Femur (tissue), 1 donor: ENCODE measurements around the gene FAM171A1.

ENCODE experiments used
- DNase-seq: peaks from one replicate; pipeline ENCODE4 v3.0.0-alpha.2; 2017

Gene FAM171A1

DNA sequence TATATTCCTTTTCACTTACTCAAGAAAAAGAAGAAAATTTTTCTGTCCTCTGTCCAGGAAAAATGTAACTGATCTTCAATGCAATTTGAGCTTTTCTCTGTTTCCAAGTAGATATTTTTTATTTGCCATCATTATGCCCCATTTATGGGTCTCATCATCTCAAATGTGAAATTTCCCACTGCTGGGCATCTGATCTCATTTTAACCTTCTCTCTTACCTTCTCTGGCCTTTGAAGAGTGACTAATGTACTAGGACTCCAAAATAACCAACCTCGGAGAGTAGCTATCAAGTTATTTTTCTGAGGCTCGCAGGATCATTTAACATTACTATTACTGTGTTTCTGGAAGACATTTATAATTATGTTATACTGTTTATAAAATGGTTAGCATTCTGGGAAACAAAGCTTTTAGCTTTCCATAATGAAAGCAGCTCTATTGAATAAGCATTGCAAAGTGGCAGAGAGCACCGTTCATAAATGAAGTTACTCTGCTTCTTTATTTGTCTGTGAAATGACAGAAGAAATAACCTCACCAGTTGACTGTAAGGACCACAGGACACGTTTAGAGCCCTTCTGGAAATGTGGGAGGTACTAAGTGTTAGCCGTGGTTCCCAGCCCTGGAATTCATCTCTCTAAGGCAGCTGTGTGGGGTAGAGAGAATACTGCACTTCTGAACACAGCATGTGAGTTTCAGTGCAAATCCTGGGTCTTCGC, 169.3 kb downstream of the FAM171A1 start:
- DNase-seq = no peak

DNA sequence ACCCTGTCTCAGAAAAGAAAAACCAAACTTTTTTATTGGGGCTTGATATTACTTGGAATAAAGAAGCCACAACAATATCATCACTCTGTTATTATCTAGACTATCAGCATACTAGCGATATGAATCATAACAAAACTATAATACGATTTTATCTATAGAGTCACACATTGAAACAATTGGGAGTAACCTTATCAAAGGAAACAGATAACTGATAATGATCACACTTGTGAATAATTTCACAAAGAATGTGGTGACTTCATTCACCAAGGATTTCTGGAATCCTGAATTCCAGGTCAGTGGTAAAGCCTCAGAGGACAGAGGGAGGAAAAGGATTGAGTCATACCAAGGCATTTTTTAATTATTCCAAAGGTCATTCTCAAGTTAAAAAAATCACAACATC, 170.5 kb downstream of the FAM171A1 start:
- DNase-seq = no peak

DNA sequence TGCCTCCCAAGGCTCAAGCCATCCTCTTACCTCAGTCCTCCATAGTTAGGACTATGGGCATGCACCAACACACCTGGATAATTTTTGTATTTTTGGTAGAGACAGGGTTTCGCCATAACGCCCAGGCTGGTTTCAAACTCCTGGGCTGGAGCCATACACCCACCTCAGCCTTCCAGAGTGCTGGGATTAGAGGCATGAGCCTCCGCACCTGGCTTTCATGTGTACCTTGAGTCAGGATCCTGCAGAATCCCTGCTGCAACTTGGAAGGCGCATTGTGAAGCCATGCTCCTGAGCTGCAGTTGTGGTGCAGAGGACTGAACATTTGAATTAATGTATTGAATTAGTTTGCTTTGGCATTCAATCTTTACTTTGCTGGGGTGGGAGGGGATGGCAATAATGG, 173.2 kb downstream of the FAM171A1 start:
- DNase-seq = no peak

DNA sequence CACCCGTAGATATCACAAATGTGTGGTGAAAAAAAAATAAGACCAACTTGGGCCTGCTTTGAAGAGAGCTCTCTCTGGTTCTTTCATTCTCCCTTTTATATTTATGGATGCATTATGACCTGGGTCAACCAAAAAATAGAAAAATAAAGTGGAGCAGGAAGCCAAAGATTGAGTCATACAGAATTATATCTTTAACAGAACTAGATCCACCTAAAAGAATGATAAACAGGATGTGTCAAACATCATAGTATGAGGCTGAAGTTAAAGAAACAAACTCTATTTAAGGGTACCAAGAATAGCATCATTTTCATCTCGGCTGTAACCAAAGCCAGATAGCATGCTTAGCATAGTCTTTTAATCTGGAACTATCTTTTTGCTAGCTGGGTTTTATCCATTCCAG, 173.8 kb downstream of the FAM171A1 start:
- DNase-seq = no peak

DNA sequence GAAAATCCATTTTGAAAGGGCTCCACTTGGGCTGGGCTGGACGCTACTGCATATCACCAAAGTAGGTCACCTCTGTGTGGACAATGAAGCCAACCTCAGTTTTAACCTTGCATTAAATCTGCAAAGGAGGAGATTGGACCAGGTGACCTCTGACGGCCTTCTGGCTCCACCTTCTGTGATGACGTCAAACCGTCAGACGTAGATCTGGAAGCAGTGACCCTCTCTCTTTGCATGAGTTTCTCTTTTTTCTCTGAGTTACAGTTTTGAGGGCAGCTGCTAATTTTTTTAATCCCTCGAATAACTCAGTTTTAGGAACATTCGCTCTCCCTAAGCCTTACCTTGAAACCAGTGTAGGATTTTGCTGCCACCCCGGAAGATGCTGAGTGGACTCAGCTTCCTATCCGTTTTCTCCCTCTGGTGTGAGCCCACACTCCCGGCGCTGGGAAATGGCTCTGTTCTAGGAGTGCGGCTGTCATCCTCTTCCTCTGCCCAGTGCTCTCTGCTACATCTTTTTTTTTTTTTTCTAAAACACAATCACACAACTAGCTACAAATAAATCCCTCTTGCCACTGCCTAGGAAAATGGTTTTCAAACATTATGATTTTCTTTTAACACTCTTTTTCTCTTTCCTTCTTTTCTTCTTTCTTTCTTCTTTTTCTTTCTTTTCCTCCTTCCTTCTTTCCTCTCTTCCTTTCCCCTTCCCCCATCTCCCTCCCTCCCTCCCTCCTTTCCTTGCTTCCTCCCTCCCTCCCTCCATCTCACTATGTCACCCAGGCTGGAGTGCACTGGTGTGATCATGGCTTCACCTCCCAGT, 174.9 kb downstream of the FAM171A1 start:
- no peak for DNase-seq

DNA sequence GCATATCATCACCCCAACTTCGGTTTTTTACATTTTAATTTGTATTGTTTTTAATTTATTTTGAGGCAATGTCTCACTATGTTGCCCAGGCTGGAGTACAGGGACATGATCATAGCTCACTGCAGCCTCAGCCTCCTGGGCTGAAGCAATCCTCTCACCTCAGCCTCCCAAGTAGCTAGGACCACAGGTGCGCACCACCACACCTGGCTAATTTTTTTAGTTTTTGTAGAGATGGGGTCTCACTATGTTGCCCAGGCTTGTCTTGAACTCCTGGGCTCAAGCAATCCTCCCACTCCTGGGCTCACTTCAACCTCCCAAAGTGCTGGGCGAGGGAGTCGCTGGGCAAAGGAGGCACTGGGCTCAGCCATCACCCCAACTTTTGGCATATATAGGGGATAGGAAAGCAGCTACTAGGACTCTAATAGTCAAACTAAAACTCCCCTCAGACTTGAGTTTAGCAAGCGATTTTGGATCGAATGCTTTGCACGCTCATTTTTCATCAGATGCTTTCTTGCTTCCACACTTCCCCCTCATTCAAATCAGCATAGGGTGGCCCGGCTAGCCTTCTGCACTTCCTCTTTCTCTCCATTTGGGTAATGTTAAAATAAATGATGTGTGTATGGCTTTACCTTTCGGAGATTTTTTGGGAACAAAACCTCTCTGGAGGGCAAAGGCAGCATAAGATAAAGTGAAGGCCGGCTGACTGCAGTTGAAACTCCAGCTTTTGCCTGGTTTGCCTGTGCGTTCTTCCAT, 181.8 kb downstream of the FAM171A1 start:
- DNase-seq = no peak

DNA sequence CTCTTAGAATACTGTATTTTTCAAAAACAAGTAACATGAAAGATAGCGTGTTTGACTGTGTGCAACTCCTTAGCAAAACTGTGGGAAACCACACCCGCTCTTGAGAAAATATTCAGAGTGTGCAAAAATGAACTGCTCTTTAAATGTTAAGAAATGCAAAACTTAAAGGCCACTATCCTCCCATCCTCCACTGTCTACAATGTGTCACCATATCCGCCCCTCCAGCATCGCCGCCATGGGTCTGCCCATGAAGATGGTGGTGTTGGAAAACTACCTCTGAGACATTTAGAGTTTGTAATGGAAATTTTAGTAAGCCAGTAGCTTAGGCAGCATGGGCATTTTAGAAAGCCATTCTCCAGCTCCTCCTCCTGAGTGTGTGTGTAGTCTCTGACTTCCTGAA, 182.5 kb downstream of the FAM171A1 start:
- no peak for DNase-seq

DNA sequence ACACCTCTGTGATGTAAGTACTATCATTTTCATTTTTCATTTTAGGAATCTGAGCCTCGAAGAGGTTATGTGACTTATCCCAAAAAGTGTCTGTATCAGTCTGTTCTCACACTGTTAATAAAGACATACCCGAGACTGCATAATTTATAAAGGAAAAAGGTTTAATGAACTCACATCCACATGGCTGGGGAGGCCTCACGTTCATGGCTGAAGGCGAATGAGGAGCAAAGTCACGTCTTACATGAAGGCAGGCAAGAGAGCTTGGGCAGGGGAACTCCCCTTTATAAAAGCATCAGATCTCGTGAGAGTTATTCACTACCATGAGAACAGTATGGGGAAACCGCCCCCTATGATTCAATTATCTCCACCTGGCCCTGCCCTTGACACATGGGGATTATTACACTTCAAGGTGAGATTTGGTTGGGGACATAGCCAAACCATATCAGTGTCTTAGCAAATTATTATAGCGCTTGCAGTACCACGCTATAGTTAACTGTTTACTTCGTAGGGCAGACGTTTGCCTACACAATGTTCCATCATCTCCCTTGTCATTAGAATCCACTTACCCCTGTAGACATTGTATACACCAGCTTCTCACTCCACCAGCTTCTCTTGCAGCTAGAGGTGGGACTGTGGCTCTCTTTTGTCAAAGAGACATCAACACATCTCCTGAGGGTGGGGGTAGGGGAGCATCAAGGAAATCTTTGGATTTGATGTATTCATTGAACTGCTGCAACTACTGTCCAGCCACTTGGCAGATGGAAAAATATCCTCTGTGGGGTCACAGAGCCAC, 187.2 kb downstream of the FAM171A1 start:
- DNase-seq = no peak

DNA sequence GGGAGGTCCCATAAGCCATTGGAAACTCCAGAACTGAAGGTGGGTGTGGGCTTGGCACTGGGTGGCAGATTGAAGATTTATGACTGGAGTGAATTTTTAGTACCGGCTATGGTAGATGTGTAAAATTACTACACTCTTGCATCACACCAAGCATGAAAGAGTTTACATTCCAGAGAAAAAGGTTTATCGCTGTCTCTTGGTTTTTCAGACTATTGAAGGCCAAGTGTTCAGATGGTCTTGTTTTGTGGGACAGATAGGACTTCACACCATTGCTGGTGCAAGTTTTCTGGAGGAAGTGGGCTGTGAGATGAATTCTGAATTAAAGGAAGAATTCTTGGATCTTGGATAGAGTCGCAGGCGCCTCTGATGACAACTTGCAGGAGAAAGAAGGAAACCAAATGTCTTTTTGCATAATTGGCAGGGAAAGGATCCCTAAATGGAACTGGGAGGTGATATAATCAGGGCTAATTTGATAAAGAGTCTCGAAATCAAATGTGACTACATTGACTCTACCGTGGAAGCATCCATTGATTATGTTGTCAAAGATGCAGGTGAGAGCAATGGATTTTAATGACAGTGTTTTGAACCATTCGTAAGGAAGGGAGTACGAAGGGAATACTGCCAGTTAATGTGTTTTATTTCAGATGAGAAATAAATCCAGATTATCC, 188.4 kb downstream of the FAM171A1 start:
- DNase-seq = no peak

DNA sequence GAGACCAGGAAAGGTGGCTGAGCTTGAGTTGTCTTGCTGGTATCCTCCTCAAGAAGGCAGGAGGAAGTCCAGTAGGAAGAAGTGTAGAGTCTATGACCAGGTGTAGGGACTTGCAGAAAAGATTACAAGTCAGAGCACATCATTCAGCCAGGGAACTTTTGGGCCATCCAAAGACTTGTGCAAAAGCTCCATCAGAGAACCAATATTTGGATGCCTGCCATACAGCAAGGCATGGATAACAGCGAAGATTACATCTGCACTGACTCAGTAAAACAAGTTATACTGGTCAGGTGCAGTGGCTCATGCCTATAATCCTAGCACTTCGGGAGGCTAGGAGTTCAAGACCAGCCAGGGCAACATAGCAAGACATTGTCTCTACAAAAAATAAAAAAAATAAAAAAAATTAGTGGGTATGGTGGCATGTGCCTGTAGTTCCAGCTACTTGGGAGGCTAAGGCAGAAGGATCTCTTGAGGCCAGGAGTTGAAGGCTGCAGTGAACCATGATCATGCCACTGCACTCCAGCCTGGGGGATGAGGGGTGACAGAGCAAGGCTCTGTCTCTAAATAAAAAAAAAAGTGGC, 189.4 kb downstream of the FAM171A1 start:
- DNase-seq = no peak

DNA sequence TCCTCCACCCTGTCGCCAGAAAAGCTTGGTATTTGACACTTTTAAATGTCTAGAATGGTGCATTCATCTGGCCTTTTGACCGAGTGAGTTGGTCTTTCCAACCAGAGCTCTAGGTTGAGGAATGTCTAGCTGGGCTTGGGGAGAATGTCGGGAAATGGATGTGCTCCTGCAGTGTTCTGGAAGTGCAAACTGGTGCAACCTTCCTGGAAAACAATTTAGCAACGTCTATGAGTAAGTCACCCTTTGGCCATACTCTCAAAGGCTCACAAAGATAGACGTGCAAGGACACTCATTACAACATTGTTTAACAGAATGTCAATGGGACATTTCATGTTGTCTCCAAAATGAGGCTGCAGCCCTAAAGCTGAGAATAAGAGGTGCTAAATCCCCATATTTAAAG, 190.4 kb downstream of the FAM171A1 start:
- no peak for DNase-seq

DNA sequence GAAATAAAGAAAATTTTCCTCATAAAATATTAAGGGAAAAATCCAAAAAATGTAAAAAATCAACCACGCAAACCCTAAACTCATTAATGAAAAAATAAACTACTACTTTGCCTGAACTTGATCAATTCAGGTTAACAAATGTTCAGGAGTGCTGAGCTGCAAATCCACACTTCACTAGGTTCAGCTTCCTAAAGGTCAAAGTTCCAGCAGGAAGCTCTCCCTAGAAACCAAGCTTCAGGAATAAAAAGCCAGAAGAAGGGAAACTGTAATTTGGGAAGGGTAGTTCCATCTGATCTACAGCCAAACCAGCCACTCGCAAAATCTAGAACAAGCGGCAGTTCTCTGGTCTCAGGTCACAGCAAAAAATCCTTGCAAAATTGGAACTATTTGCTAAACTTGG, 194.8 kb downstream of the FAM171A1 start:
- no peak for DNase-seq

DNA sequence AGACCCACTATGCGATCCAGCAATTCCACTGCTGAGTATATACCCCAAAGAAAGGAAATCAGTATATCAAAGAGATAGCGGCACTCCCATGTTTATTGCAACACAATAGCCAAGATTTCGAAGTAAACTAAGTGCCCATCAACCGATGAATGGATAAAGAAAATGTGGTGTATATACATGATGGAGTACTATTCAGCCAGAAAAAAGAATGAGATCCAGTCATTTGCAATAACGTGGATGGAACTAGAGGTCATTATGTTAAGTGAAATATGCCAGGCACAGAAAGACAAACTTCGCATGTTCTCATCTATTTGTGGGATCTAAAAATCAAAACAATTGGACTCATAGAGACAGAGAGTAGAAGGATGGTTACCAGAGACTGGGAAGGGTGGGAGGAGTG, 195.5 kb downstream of the FAM171A1 start:
- no peak for DNase-seq

DNA sequence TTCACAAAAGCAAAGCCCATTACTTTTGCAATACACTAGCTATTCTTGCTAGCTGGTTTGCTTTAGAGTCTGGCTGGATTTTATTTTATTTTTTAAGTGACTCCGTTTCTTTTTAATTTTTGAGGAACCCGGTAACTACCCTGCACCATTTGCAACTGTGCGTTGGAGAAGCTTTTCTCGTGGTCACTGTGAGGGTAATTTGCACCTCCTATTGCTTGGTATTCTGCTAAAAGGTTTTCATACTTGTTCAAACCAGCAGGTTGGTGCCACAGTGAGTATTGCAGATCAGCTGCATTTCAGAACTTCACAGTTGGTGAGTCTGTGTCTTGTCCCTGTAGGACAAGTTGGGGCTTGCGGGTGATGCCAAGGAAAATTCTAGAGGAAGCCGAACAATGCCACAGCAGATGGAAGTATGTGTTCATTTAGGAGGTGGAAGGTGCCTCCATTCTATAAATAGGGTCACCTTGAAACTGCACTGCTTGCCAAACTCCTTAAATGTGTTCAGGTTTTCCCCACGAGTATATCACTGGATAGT, 198.7 kb downstream of the FAM171A1 start:
- DNase-seq = no peak

DNA sequence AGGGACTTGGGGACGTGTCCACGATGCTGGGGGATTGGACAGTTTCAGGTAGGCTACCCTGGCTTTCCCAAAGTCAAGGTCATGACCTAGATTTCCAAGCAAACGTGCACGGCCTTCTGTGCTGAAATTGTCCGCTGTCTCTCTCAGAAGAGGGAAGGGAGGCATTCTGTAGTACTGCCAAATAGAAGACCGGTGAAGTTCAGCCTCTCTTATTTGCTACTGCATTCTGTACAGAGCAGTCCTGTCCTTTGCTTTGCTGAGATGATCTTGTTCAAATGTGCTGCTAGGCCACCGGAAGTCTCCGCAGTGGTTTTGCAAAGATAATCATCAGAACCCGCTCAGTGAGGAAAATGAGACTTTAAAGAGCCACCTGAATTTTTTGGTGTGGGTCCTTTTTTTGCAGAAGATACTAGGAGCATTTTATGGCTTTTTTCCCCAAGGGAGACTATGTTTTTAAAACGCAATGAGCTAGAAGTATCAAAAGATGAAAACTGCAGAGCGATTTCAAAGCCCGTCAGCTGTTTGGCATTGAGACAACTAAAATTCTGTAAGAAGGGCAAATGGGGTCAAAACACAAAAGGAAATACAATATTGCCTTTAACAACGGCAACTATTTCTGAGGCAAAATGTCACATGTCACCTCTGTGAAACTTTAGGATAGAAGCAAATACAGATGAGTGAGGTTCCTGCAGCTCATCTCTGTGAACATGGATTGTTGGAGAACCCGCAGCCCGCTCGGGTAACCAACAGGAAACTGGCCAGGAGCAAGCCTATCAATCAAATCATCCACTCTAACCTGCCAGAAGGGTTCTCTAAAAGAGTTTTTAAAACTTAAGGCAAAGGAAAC, 201.3 kb downstream of the FAM171A1 start:
- peak; percentile 50 for DNase-seq

DNA sequence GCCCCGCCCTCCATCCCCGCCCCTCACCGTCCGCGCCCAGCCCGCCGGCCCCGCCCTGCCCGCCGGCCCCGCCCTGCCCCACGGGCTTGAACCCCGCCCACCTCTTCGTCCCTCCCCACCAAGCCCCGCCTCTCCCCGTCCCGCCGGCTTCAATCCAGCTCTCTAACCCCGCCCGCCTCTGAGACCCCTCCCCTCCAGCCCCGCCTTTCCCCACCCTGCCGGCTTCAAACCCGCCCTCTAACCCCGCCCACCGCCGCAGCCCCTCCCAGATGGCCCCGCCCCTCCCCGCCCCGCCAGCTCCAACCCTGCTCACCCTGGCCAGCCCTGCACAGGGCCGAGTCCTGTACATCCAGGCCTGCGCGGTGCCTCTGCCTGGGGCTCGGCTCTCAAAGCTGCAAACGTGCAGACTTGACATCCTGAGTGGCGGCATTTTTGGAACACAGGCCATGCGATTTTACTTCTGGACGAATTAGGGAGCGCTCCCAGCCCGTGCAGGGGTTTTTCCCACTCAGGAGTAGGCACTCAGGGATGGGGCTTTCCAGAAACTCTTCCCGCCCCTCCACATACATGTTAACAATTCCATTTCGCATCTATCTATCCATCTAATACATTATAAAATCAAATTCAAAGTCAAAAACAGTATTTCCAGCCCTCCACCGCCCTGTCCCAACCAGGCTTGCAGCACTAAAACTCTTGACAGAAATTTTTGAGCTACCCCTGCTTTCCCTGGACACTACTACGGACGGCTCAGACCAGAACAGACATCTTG, 202.1 kb downstream of the FAM171A1 start:
- DNase-seq = peak; percentile 99

DNA sequence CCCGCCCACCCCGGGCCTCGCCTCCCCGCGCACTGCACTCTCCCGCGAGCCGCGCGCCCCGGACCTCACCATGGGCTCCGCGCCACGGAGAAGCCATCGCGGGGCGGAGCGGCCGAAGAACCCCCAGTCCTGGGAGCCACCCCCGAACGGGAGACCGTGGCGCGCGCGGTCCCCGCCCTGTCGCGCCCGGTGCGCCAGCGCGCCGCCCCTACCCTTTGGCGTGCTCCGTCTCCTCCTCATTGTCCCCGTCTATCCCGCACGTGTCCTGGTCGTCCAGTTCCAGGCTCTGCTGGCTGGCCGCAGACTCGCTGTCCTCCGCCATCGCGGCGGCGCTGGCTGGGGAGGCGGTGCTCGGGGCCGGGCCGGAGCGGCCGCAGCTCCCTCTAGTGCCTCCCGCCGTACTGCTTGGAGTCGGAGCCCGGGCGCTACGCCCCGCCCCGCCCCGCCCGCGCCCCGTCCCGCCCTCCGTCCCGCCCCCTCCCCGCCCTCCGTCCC, 202.8 kb downstream of the FAM171A1 start, which contains the start of gene NMT2:
Gene NMT2 (minus strand): TSS at position 403 of the 495 bp plus-strand sequence. CDS start 81 bp downstream, at position 322.
- no peak for DNase-seq

DNA sequence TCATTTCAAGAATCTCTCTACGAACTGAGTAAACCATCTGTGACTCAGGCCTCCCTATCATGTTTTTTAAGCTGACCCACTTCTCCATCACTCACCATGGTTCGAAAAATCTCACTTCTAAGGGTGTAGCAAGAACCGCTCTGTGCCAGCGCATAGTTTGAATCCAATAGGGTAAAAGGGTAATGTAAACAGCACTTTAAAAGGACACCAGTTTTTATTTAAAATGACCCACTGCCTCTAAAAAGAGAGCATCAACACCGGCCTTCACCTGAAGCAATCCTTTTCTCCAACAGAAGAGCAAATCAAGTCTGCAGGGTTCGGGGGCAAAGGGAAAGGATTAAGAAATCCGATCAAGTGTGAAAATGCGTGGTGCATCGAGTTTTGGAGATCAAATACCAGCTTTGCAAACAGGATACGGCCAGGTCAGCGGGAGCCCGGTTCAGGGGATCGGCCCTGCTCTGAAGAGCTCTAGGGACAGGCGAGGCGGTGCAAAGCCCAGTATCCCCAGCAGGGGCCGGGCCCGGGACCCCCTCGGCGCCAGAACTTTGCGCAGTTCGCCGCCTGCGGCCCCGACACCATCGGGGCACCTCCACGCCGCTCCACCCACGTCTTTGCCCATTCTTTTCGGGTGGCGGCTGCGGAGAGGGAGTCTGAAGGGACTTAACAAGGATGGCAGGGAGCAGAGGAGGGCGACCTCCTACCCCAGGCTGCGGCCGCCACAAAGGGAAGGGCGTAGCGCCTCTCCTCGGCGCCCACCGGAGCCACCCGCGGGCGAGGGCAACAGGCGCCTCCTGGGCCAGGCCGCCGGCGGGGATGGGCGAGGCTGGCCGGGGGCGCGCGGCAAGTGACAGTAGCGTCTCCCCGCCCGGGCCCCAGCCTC, 203.4 kb downstream of the FAM171A1 start:
- peak; percentile 73 for DNase-seq
